HG03354 (cell line): ENCODE data around the gene MINK1.
"Not testable (repeated sequence)": the region's sequence is repeated elsewhere in the genome, so short reads cannot be mapped to it uniquely, and the experiment has no call there.

Experiments
- ATAC-seq: cut with Tn5 transposase; IDR thresholded peaks from one replicate; pipeline ENCODE4 v1.9.1; 2021; ENCODE audit warnings: mild to moderate bottlenecking; ENCODE audit not compliant: unreplicated experiment, poor library complexity, severe bottlenecking

The MINK1 gene

DNA sequence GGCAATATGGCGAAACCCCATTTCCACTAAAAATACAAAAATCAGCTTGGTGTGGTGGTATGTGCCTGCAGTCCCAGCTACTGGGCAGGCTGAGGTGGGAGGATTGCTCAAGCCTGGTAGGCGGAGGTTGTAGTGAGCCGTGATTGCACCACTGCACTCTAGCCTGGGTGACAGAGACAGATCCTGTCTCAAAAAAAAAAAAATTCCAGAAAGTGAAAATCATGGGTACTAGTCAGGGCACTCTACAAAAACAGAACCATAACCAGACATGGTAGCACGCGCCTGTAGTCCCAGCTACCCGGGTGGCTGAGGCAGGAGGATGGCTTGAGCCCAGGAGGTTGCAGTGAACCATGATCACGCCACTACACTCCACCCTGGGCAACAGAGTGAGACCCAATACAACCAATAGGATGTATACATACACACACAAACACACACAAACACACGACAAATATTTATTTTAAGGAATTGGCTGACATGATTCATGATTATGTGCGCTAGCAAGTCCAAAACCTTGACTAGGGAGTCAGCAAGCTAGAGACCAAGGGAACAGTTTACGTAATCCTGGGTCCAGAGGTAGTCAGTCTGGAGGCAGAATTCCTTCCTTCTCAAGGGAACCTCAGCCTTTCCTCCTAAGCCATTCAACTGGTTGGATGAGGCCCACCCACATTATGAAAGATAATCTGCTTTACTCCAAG, 87.4 kb downstream of the MINK1 start:
- no peak for ATAC-seq

DNA sequence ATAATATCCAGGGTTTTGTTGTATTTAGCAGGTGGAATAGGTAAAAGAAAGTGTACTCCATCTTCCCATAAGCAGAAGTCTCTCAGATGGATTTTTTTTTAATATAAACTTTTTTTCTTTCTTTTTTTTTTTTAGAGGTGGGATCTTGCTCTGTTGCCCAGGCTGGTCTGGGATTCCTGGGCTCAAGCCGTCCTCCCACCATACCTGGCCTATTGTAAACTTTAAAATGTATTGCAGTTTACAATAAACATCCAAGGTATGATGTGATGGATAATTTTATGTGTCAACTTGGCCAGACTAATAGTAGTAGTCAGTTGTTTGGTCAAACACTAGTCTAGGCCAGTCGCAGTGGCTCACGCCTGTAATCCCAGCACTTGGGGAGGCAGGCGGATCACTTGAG, 88.2 kb downstream of the MINK1 start:
- ATAC-seq, result no peak

DNA sequence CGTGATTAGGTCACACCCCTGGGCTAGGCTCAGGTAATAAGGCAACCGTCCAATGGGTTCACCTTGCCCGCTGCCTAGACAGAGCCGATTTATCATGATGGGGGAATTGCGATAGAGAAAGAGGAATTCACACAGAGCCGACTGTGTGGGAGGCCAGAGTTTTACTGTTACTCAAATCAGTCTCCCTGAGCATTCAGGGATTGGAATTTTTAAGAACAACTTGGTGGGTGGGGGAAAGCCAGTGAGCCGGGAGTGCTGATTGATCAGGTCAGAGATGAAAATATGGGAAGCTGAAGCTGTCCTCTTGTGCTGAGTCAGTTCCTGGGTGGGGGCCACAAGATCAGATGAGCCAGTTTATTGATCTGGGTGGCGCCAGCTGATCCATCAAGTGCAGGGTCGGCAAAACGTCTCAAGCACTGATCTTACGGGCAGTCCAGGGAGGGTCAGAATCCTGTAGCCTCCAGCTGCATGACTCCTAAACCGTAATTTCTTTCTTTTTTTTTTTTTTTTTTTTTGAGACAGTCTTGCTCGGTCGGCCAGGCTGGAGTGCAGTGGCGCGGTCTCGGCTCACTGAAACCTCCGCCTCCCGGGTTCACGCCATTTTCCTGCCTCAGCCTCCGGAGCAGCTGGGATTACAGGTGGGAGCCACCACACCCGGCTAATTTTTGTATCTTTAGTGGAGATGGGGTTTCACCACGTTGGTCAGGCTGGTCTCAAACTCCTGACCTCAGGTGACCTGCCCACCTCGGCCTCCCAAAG, 93.6 kb downstream of the MINK1 start:
- not testable (repeated sequence) for ATAC-seq

DNA sequence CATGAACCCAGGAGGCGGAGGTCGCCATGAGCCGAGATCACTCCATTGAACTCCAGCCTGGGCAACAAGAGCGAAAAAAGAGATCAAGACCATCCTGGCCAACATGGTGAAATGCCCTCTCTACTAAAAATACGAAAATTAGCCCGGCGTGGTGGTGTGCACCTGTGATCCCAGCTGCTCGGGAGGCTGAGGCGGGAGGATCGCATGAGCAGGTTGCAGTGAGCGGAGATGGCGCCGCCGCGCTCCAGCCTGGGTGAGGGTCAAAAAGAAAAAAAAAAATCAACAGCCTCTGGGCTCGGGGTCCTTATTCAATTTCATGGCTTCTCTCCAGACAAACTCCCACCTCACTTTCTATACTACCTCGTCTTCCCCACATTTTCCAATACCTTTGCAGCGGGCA, 95.7 kb downstream of the MINK1 start:
- ATAC-seq, result no peak

DNA sequence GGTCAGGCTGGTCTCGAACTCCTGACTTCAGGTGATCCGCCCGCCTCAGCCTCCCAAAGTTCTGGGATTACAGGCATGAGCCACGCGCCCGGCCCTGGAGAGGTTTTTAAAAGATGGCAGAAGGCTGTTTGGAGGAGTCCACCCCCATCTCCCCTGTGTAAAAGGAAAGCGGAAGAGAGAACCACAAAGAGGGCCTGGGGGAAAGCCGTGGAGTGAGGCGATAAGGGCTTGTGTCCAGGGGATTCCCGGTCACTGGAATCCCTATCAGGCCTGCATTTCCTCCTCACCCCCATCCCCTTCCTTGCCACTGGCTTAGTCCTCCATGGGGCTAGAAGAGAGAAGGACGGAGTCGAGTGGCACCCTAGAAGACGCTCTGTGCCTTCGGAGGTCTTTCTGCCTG, 98.8 kb downstream of the MINK1 start, which contains the start of gene GP1BA:
GP1BA (plus strand) TSS at position 315 of the 400 bp plus-strand sequence. CDS start 328 bp downstream, outside the sequence.
- no peak for ATAC-seq

DNA sequence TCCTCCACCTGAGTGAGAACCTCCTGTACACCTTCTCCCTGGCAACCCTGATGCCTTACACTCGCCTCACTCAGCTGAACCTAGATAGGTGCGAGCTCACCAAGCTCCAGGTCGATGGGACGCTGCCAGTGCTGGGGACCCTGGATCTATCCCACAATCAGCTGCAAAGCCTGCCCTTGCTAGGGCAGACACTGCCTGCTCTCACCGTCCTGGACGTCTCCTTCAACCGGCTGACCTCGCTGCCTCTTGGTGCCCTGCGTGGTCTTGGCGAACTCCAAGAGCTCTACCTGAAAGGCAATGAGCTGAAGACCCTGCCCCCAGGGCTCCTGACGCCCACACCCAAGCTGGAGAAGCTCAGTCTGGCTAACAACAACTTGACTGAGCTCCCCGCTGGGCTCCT, 99.6 kb downstream of the MINK1 start:
- no peak for ATAC-seq

DNA sequence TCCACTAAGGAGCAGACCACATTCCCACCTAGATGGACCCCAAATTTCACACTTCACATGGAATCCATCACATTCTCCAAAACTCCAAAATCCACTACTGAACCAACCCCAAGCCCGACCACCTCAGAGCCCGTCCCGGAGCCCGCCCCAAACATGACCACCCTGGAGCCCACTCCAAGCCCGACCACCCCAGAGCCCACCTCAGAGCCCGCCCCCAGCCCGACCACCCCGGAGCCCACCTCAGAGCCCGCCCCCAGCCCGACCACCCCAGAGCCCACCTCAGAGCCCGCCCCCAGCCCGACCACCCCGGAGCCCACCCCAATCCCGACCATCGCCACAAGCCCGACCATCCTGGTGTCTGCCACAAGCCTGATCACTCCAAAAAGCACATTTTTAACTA, 100.5 kb downstream of the MINK1 start:
- ATAC-seq, result no peak

DNA sequence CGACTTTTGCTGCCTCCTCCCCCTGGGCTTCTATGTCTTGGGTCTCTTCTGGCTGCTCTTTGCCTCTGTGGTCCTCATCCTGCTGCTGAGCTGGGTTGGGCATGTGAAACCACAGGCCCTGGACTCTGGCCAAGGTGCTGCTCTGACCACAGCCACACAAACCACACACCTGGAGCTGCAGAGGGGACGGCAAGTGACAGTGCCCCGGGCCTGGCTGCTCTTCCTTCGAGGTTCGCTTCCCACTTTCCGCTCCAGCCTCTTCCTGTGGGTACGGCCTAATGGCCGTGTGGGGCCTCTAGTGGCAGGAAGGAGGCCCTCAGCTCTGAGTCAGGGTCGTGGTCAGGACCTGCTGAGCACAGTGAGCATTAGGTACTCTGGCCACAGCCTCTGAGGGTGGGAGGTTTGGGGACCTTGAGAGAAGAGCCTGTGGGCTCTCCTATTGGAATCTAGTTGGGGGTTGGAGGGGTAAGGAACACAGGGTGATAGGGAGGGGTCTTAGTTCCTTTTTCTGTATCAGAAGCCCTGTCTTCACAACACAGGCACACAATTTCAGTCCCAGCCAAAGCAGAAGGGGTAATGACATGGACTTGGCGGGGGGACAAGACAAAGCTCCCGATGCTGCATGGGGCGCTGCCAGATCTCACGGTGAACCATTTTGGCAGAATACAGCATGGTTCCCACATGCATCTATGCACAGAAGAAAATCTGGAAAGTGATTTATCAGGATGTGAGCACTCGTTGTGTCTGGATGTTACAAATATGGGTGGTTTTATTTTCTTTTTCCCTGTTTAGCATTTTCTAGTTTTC, 101.2 kb downstream of the MINK1 start:
- ATAC-seq, result no peak

DNA sequence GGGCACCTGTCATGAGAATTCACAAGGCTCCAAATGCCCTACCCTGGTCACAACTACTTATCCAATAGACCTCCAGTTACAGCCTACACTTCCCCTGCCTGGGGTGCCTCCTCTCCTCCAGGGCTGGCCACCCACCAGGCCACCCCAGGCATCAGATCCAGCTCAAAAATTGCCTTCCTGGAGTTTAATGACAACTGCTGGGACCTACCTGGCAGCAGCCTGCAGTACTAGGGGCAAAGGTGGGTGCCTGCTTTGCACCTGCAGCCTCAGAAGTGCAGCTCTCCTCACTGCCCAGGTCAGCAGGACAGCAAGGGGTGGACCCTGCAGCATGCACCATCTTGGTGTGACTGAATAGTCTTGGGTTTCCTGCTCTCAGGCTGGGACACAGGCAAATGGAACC, 102.5 kb downstream of the MINK1 start:
- ATAC-seq, result no peak

DNA sequence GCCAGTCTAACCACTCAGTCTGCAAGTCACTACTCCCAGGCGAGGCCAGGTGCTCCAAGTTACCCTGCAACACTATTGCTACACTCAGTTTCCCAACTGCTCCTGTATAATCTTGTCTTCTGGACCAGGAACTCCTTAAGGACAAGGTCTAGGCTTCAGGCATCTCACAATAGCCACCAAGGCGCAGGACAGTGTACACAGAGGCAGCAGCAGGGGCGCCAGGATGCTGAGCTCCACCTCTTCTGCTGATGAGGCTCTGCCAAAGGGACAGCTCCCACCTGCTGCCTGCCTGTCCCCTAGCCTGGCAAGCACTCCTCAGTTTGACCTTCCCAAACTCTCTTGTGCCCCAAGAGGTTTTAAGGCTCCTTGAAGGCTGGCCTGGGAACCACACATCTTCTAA, 103.3 kb downstream of the MINK1 start:
- no peak for ATAC-seq

DNA sequence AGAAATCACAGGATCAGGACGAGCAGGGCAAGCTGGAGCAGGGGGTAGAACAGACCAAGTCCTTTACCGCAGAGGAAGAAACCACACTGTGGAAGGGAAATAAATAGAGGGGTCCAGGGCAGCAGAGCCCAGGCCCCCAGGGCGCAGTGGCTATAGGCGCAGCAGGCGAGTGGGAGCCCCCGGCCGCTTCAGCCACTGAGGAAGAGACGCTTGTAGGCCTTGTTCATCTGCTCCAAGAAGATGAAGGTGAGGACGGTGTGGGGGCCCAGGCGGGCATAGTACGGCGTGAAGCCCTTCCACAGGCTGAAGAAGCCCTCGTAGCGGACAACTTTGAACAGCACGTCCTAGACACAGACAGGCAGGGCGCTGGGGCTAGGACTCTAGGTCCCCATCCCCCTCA, 104.4 kb downstream of the MINK1 start:
- no peak for ATAC-seq

DNA sequence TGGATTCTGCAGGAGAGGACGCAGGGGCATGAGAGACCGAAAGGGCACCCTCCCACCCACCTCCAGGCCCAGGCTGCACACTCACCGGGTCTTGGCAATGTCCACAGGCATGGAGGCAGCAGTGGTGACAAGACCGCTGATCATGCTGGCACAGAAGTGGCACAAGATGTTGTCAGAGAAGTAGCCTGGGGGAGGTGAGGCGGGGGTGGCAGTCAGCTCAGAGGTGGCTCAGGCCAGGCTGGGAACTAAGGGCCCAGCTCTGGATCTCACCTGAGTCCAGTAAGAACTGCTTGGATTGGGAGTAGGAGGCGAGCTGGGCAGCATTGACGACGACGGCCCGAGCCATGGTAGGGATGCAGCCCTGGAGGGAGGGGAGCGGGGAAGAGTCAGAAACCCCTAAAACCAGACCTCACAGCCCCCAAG, 104.9 kb downstream of the MINK1 start:
- ATAC-seq, result no peak

DNA sequence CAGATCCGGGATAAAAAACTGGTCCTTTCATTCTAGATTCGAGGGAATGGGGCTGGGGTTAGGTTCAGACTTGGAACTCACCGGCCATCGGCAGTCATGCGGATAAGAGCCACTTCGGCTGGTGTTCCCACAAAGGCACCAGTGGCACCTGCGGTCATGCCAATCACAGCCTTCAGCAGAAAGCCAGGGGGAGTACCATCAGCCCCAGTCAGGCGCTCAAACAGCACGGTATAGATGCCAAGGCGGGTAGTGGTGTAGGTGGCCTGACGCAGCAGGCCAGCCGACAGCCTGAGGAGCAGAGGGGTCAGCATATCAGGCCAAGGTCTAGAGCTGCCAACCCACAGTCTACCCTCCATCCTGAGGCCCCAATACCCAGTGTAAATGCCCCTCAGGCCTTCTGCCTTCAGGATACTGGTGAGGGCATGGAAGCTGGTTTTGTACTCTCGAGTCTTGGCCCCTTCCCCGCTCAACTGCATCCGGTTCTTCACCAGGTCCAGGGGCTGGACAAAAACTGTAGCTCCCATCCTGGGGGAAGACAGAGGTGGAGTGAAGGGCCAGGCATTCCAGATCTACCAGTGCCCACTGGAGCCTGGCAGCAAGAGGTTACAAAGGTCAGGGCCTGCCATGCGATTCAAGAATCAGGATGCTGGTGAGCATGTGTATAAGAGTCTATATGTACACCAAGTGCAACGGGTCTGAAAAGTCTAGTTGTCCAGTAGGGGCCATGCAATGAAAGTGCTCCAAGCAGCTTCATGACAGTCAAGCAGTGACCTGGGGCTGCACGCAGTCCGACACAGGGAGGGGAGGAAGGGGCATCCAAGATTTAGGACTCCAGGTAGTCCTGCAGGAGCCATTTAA, 105.8 kb downstream of the MINK1 start:
- no peak for ATAC-seq

DNA sequence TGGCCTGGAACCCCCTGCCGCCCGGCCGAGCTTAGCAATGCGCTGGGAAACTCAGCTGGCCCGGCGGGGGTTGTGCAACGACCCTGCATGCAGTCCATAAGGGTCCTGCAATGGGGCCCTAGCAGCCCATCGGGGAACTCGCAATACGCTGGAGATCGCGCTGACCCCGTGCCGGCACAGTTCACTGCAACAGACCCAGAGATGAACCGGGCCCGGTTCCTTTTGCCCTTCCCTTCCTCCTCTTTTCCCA, 106.3 kb downstream of the MINK1 start:
- peak; percentile 14 for ATAC-seq

DNA sequence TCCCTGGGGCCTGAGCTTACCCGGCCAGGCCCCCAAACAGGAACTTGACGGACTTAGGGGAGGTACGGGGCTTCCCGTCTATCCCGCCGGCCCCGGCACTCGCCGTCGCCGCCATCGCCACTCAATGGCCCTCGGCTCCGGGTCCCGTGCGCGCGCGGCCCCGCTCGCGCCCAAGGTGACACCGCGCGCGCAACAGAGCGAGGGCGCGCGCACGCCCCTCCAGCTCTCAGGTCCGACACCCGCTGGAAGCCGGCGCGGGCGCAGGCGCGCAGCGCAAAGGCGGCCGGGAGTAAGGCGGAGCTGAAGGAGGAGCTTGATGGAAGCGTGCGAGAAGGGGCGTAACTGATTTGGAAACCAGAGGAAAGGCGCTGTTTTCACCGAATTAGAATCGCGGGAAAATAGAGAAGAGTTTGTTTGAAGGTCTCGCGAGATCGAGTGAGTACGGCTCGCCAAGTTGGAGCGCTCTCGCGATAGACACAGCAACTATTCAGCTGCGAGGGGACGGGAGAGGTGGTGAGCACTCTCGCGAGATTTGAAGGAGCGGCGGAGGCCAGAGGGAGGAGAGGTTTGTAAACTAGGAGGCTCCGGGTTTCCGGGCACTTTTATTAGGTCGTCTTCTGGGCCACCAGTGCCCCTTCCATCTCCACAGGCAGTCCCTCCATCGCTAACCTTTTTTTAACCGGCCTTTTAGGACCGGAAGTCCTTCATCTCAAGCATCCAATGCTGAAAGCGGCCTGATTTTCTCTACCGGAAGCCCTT, 106.8 kb downstream of the MINK1 start, which contains the start of the genes RNF167 and SLC25A11:
RNF167 (plus strand) TSS at position 473 of the 759 bp plus-strand sequence. CDS start 642 bp downstream, outside the sequence.
SLC25A11 (minus strand) TSS at position 251 of the 759 bp plus-strand sequence; CDS start at position 115, 136 bp downstream.
- peak; percentile 77 for ATAC-seq

DNA sequence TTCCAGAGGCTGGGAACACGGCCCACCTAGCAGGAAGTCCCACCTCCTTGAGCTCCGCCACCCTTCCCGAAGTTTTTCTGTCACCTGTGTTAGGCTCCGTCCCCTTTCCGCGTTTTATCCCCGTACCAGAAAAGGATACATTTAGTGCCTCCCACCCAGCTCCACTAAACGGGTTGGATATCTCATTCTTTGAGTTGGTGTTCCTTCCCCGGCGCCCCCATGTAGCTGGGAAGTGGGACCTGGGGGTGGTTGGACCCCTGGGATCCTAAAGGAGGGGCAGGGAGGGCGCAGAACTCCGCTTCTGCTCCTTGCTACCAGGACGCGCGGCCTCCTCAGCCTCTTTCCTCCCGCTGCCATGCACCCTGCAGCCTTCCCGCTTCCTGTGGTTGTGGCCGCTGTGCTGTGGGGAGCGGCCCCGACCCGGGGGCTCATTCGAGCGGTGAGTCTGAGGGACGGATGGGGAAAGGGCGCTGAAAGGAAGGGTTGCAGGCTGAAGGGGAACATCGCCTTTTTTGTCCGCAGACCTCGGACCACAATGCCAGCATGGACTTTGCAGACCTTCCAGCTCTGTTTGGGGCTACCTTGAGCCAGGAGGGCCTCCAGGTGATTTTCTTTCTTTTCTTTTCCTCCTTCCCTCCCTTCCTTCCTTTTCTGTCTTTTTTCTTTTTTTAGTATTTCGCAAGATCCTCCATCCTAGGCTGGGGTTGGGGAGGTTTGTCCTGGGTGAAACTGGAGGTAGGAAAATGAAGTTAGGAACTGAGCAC, 107.6 kb downstream of the MINK1 start:
- no peak for ATAC-seq

DNA sequence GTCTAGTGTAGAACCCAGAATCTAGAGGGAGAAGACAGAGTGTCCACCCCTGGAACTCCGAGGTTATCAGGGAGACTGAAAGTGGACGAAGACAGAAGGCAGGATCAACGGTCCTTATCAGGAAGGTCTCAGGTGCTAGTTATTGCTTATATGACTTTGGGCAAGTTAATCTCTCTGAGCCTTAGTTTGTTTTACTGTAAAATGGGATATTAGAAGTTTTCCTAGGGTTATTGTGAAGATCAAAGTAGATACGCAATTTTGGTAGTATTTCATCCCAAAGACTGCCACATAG, 108.1 kb downstream of the MINK1 start:
- ATAC-seq, result no peak

DNA sequence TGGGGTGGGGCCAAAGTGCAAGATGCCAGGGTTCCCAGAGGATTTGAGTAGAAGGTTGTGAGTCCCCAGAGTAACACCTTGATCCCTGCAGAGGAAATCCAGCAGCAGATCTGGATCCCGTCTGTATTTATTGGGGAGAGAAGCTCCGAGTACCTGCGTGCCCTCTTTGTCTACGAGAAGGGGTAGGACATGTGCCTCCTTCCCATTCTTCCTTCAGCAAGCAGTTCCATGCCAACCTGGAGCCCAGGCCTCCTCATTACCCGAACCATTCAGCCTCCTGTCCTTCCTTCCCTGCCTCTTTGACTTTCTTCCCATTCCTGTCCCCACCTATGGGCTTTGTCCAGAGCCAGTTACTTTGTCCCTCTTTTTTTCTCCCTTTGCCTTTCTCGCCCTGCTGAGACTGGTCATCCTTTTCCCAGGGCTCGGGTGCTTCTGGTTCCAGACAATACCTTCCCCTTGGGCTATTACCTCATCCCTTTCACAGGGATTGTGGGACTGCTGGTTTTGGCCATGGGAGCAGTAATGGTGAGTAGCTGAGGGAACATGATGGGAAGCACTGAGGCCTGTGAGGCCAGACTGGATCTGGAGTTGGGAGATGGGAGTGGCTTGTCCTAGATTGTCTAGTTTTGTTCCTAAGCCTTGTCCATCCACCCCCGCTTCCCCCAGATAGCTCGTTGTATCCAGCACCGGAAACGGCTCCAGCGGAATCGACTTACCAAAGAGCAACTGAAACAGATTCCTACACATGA, 109.8 kb downstream of the MINK1 start:
- ATAC-seq, result no peak
